Dedifferentiated amniotic fluid mesenchymal stem cell (primary cell): ENCODE data around the gene CSTF2T.

Source experiments
- DNase-seq: peaks from one replicate; pipeline ENCODE4 v3.0.0-alpha.2; 2016; ENCODE audit errors: extremely low spot score

Gene CSTF2T

GRCh38 chr10:51649064-51649463, 50.3 kb downstream of the CSTF2T start:
- DNase-seq, result no peak
